WTC11 (cell line): ENCODE results near the gene GLIPR1L2. TPM values are rescaled to one million over a fixed set of nuclear protein-coding genes. Genes with fewer than 3 reads are reported as not detected.

Experiments
- ATAC-seq: fragments of 200-7000 bp; cut with Tn5 transposase; 2 replicates; pipeline ENCODE4 v1.10.0; 2021; ENCODE audit warnings: mild to moderate bottlenecking, moderate library complexity
- CTCF ChIA-PET: fragments of 300-600 bp; sonication (Branson Sonifier 250); formaldehyde crosslinking; loops from one replicate; lab custom pipeline; 2021; ENCODE audit warnings: antibody characterized with exemption; lab: Charles Lee
- POLR2A ChIA-PET: fragments of 350-600 bp; sonication (Branson Sonifier 250); formaldehyde crosslinking; loops from one replicate; lab custom pipeline; 2021; ENCODE audit warnings: antibody characterized with exemption; lab: Charles Lee
- DNase-seq: peaks from one replicate; pipeline ENCODE4 v3.0.0; 2021; ENCODE audit warnings: low spot score
- H3K27ac Mint-ChIP-seq: 2 replicates; pipeline ENCODE4 v1.8.0; 2021; ENCODE audit warnings: mixed read lengths
- H3K27me3 Mint-ChIP-seq: 2 replicates; pipeline ENCODE4 v1.8.0; 2021; ENCODE audit warnings: low read depth, mild to moderate bottlenecking, moderate library complexity, mixed read lengths
- H3K36me3 Mint-ChIP-seq: 2 replicates; pipeline ENCODE4 v1.8.0; 2021; ENCODE audit warnings: mixed read lengths
- H3K4me1 Mint-ChIP-seq: 2 replicates; pipeline ENCODE4 v1.8.0; 2022; ENCODE audit warnings: mixed read lengths
- H3K4me3 Mint-ChIP-seq: 2 replicates; pipeline ENCODE4 v1.8.0; 2021; ENCODE audit warnings: mild to moderate bottlenecking, moderate library complexity, mixed read lengths
- H3K9me3 Mint-ChIP-seq: 2 replicates; pipeline ENCODE4 v1.8.0; 2021; ENCODE audit warnings: mixed read lengths
- GABPB1 ChIP-seq: sonication (generic); formaldehyde crosslinking; IDR thresholded peaks from 2 replicates; pipeline ENCODE4 v1.8.1; 2023; ENCODE audit warnings: mild to moderate bottlenecking, missing genetic modification reagents
- MXD4 ChIP-seq: fragments of 250-450 bp; sonication (Bioruptor Pico); IDR thresholded peaks from 2 replicates; pipeline ENCODE4 v1.8.0; 2021; ENCODE audit warnings: mild to moderate bottlenecking, moderate library complexity, borderline replicate concordance
- NFATC4 ChIP-seq: fragments of 250-450 bp; sonication (Bioruptor Pico); IDR thresholded peaks from 2 replicates; pipeline ENCODE4 v1.9.0; 2021; ENCODE audit warnings: mild to moderate bottlenecking
- NR1H2 ChIP-seq: sonication (generic); formaldehyde crosslinking; IDR thresholded peaks from 2 replicates; pipeline ENCODE4 v1.9.0; 2021; ENCODE audit warnings: mild to moderate bottlenecking, moderate library complexity, missing genetic modification reagents
- RORB ChIP-seq: fragments of 250-450 bp; sonication (Bioruptor Pico); IDR thresholded peaks from 2 replicates; pipeline ENCODE4 v1.9.0; 2021; ENCODE audit warnings: mild to moderate bottlenecking
- TCF7 ChIP-seq: sonication (generic); formaldehyde crosslinking; IDR thresholded peaks from 2 replicates; pipeline ENCODE4 v1.8.0; 2022; ENCODE audit warnings: mild to moderate bottlenecking, low read depth, missing genetic modification reagents, moderate library complexity
- TEAD4 ChIP-seq: sonication (generic); formaldehyde crosslinking; IDR thresholded peaks from 2 replicates; pipeline ENCODE4 v1.8.0; 2022; ENCODE audit warnings: mild to moderate bottlenecking, missing genetic modification reagents
- ZBTB21 ChIP-seq: sonication (generic); formaldehyde crosslinking; IDR thresholded peaks from 2 replicates; pipeline ENCODE4 v1.8.1; 2023; ENCODE audit warnings: mild to moderate bottlenecking, missing genetic modification reagents, borderline replicate concordance
- ZNF121 ChIP-seq: sonication (generic); formaldehyde crosslinking; IDR thresholded peaks from 2 replicates; pipeline ENCODE4 v1.8.0; 2023; ENCODE audit warnings: missing genetic modification reagents
- ZNF219 ChIP-seq: sonication (generic); formaldehyde crosslinking; IDR thresholded peaks from 2 replicates; pipeline ENCODE4 v1.8.0; 2023; ENCODE audit warnings: missing genetic modification reagents, mild to moderate bottlenecking, borderline replicate concordance
- total RNA-seq: library from RNA; stranded (reverse); gene quantifications from 3 replicates; pipeline ENCODE4 v1.2.3, GENCODE V29; 2021
- TF ChIP-seq, protein P1 (sequence below): sonication (generic); formaldehyde crosslinking; IDR thresholded peaks from 2 replicates; pipeline ENCODE4 v1.8.0; 2023; ENCODE audit warnings: mild to moderate bottlenecking, missing genetic modification reagents
- TF ChIP-seq, protein P2 (sequence below): sonication (generic); formaldehyde crosslinking; IDR thresholded peaks from 2 replicates; pipeline ENCODE4 v1.8.1; 2022; ENCODE audit warnings: low read depth, missing genetic modification reagents, borderline replicate concordance
- TF ChIP-seq, protein P3 (sequence below): fragments of 250-450 bp; sonication (Bioruptor Pico); conservative IDR thresholded peaks from 2 replicates; pipeline ENCODE4 v1.9.0; 2021; ENCODE audit warnings: mild to moderate bottlenecking
- TF ChIP-seq, protein P4 (sequence below): fragments of 250-450 bp; sonication (Bioruptor Pico); IDR thresholded peaks from 2 replicates; pipeline ENCODE4 v1.8.0; 2021; ENCODE audit warnings: mild to moderate bottlenecking
- TF ChIP-seq, protein P5 (sequence below): fragments of 250-450 bp; sonication (Bioruptor Pico); IDR thresholded peaks from 2 replicates; pipeline ENCODE4 v1.9.0; 2021; ENCODE audit warnings: mild to moderate bottlenecking
- TF ChIP-seq, protein P6 (sequence below): sonication (generic); formaldehyde crosslinking; IDR thresholded peaks from 2 replicates; pipeline ENCODE4 v1.8.1; 2022; ENCODE audit warnings: mild to moderate bottlenecking, moderate library complexity, missing genetic modification reagents

Gene GLIPR1L2
- total RNA-seq, 1 experiment from 2014 or later, result not detected

DNA sequence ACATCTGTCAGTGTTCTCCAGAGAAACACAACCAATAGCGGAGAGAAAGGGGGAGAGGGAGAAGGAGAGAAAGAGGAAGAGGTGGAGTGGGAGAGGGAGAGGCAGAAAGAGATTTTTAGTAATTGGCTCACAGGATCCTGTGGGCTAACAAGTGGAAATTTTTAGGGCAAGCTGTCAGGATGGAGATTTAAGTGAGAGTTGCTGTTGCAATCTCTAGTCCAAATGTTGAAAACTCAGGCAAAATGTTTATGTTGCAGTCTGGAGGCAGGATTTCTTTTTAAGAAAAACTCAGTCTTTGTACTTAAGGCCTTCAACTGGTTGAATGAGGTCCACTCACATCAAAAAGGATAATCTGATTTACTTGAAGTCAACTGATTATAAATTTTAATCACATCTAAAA lies 12.5 kb upstream of the GLIPR1L2 start:
- CTCF ChIA-PET, result interaction anchor here (2.4 kb wide), 1 partner anchor 13 kb away, joined by 6 read pairs; the partner anchor contains the start of gene GLIPR1L2
- ATAC-seq, result no peak
- Mint-ChIP-seq H3K27me3 (no peaks in the 10 kb centered on the region), H3K9me3 (peaks cover 18% of the 10 kb centered on the region), H3K4me1 (no peaks in the 10 kb centered on the region), H3K4me3 (no peak overlapping the region), H3K27ac (no peak overlapping the region), H3K36me3 (peaks cover 6% of the 10 kb centered on the region; the same call in 1 of the 2 replicates)
- DNase-seq, result no peak
- POLR2A ChIA-PET, result no interaction called here
- TF ChIP-seq, protein P1, sequence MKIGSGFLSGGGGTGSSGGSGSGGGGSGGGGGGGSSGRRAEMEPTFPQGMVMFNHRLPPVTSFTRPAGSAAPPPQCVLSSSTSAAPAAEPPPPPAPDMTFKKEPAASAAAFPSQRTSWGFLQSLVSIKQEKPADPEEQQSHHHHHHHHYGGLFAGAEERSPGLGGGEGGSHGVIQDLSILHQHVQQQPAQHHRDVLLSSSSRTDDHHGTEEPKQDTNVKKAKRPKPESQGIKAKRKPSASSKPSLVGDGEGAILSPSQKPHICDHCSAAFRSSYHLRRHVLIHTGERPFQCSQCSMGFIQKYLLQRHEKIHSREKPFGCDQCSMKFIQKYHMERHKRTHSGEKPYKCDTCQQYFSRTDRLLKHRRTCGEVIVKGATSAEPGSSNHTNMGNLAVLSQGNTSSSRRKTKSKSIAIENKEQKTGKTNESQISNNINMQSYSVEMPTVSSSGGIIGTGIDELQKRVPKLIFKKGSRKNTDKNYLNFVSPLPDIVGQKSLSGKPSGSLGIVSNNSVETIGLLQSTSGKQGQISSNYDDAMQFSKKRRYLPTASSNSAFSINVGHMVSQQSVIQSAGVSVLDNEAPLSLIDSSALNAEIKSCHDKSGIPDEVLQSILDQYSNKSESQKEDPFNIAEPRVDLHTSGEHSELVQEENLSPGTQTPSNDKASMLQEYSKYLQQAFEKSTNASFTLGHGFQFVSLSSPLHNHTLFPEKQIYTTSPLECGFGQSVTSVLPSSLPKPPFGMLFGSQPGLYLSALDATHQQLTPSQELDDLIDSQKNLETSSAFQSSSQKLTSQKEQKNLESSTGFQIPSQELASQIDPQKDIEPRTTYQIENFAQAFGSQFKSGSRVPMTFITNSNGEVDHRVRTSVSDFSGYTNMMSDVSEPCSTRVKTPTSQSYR, result no peak
- TF ChIP-seq NFATC4 (no peak), ZNF121 (CRISPR knock-in tag) (no peak), MXD4 (CRISPR knock-in tag) (no peak), TEAD4 (CRISPR knock-in tag) (no peak), NR1H2 (no peak), TCF7 (CRISPR knock-in tag) (no peak), GABPB1 (CRISPR knock-in tag) (no peak), ZNF219 (no peak), RORB (CRISPR knock-in tag) (no peak), ZBTB21 (CRISPR knock-in tag) (no peak)
- TF ChIP-seq, protein P2, sequence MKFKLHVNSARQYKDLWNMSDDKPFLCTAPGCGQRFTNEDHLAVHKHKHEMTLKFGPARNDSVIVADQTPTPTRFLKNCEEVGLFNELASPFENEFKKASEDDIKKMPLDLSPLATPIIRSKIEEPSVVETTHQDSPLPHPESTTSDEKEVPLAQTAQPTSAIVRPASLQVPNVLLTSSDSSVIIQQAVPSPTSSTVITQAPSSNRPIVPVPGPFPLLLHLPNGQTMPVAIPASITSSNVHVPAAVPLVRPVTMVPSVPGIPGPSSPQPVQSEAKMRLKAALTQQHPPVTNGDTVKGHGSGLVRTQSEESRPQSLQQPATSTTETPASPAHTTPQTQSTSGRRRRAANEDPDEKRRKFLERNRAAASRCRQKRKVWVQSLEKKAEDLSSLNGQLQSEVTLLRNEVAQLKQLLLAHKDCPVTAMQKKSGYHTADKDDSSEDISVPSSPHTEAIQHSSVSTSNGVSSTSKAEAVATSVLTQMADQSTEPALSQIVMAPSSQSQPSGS, result no peak
- TF ChIP-seq, protein P3, sequence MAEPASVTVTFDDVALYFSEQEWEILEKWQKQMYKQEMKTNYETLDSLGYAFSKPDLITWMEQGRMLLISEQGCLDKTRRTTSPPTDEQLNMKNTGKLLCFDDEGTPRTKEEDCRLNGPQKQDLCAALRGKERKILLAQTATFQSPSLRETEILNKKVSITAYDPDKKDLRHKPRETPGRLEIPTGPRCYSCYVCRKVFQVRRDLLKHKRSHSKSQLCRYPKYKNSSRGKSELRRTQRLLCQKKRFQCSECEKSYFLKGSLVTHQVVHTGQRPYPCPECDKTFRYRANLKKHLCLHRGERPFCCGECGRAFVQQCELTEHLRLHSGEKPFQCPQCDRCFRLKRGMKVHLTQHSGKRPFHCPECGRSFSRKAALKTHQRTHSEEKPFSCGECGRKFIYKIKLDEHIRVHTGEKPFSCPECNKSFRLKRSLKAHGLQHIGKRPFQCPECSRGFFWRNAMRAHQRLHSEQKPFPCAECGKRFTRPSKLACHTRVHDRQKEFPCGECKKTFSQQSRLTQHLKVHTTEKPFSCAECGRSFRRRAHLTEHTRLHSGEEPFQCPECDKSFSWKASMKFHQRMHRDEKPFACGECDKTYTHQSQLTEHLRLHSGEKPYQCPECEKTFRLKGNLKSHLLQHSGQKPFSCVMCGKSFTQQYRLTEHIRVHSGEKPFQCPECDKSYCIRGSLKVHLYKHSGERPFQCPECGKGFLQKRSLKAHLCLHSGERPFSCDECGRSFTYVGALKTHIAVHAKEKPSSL (CRISPR knock-in tag), result no peak
- TF ChIP-seq, protein P4, sequence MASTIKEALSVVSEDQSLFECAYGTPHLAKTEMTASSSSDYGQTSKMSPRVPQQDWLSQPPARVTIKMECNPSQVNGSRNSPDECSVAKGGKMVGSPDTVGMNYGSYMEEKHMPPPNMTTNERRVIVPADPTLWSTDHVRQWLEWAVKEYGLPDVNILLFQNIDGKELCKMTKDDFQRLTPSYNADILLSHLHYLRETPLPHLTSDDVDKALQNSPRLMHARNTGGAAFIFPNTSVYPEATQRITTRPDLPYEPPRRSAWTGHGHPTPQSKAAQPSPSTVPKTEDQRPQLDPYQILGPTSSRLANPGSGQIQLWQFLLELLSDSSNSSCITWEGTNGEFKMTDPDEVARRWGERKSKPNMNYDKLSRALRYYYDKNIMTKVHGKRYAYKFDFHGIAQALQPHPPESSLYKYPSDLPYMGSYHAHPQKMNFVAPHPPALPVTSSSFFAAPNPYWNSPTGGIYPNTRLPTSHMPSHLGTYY (CRISPR knock-in tag), result no peak
- TF ChIP-seq, protein P5, sequence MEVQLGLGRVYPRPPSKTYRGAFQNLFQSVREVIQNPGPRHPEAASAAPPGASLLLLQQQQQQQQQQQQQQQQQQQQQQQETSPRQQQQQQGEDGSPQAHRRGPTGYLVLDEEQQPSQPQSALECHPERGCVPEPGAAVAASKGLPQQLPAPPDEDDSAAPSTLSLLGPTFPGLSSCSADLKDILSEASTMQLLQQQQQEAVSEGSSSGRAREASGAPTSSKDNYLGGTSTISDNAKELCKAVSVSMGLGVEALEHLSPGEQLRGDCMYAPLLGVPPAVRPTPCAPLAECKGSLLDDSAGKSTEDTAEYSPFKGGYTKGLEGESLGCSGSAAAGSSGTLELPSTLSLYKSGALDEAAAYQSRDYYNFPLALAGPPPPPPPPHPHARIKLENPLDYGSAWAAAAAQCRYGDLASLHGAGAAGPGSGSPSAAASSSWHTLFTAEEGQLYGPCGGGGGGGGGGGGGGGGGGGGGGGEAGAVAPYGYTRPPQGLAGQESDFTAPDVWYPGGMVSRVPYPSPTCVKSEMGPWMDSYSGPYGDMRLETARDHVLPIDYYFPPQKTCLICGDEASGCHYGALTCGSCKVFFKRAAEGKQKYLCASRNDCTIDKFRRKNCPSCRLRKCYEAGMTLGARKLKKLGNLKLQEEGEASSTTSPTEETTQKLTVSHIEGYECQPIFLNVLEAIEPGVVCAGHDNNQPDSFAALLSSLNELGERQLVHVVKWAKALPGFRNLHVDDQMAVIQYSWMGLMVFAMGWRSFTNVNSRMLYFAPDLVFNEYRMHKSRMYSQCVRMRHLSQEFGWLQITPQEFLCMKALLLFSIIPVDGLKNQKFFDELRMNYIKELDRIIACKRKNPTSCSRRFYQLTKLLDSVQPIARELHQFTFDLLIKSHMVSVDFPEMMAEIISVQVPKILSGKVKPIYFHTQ, result no peak
- TF ChIP-seq, protein P6, sequence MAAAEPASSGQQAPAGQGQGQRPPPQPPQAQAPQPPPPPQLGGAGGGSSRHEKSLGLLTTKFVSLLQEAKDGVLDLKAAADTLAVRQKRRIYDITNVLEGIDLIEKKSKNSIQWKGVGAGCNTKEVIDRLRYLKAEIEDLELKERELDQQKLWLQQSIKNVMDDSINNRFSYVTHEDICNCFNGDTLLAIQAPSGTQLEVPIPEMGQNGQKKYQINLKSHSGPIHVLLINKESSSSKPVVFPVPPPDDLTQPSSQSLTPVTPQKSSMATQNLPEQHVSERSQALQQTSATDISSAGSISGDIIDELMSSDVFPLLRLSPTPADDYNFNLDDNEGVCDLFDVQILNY (CRISPR knock-in tag), result no peak
